ENCODE data around the gene ZFP36L1. TPM values are rescaled to one million over a fixed set of nuclear protein-coding genes. Genes with fewer than 3 reads are reported as not detected.

The ZFP36L1 gene
- total RNA-seq, 4 donors from 2014 or later, result 180 to 712 (median 266) TPM

DNA sequence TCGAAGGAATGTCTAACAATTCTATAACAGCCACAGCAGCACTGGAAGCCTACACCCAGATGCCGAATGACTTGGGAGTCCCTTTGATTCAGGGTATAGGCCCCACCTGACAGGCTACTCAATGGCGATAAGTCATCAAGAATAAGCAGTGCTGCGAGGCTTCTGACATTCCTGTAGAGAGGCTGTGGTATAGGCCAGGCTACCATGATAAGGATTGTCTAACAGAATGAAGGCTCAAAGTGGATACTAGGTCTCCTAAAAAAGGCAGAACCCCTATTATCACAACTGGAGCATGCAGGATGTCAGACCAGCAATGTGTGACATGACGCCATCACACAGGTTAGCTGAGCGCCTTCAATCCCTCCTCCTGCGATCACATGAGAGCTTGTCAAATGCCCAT lies 53.2 kb downstream of the ZFP36L1 start:
- Histone ChIP-seq H3K4me1 (peaks cover 0 to 21% (median 13%) of the 10 kb centered on the region in 4 donors), H3K4me3 (no peak overlapping the region), H3K9me3 (no peaks in the 10 kb centered on the region), H3K27me3 (no peaks in the 10 kb centered on the region), H3K36me3 (no peaks in the 10 kb centered on the region), H3K27ac (no peak overlapping the region)
- no peak for DNase-seq
- intact Hi-C loops (cut with DNase I; ENCODE audit: low total_unique reads) (no loop called here), in situ Hi-C loops (cut with MboI; ENCODE audit: low pct_ligation_motif_present in 1 of 4, low pct_unique_long_range_greater_than_20kb in 1 of 4, low sequenced_read_pairs in 3 of 4) (no loop called here)
- TF ChIP-seq POLR2AphosphoS5 (IDR thresholded peaks at IDR 0.05) (no peak), POLR2A (IDR thresholded peaks at IDR 0.05) (no peak), EP300 (IDR thresholded peaks at IDR 0.05; ENCODE audit: low read depth) (no peak)
- TF ChIP-seq, protein P1, sequence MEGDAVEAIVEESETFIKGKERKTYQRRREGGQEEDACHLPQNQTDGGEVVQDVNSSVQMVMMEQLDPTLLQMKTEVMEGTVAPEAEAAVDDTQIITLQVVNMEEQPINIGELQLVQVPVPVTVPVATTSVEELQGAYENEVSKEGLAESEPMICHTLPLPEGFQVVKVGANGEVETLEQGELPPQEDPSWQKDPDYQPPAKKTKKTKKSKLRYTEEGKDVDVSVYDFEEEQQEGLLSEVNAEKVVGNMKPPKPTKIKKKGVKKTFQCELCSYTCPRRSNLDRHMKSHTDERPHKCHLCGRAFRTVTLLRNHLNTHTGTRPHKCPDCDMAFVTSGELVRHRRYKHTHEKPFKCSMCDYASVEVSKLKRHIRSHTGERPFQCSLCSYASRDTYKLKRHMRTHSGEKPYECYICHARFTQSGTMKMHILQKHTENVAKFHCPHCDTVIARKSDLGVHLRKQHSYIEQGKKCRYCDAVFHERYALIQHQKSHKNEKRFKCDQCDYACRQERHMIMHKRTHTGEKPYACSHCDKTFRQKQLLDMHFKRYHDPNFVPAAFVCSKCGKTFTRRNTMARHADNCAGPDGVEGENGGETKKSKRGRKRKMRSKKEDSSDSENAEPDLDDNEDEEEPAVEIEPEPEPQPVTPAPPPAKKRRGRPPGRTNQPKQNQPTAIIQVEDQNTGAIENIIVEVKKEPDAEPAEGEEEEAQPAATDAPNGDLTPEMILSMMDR (IDR thresholded peaks at IDR 0.05), result no peak
- WGBS, 2 donors (ENCODE audit: low coverage in 1 of 2), result 99% methylated on average over 7 of the region's 7 CpGs; no CpG with 5 or more reads in 1 of the 2 donors

DNA sequence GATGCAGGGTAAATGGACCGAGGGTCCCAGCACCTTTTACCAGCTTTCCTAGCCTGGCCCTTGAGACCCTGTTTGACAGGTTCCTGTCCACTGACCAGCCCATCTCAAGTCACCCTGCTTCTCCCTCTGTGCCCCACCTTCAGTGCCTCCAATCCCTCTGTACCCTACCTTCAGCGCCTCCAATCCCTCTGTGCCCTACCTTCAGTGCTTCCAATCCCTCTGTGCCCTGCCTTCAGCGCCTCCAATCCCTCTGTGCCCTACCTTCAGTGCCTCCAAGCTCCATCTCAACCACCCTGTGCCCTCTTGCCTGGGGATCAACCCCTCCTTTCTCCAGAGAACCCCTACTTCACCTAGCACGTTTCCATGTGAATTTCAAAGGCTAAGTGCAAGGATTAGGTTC lies 54.3 kb downstream of the ZFP36L1 start:
- intact Hi-C loops (cut with DNase I; ENCODE audit: low total_unique reads), result no loop called here
- no peak for DNase-seq
- 89 to 93% methylated on average over 3 to 4 of the region's 4 CpGs for WGBS, 2 donors (ENCODE audit: low coverage in 1 of 2)
- Histone ChIP-seq H3K27ac (no peak overlapping the region), H3K9me3 (no peaks in the 10 kb centered on the region), H3K4me1 (peaks cover 0 to 22% (median 13%) of the 10 kb centered on the region in 4 donors), H3K36me3 (no peaks in the 10 kb centered on the region), H3K27me3 (no peaks in the 10 kb centered on the region), H3K4me3 (no peak overlapping the region)
- TF ChIP-seq, protein P1 (IDR thresholded peaks at IDR 0.05), result no peak
- TF ChIP-seq POLR2A (IDR thresholded peaks at IDR 0.05) (no peak), POLR2AphosphoS5 (IDR thresholded peaks at IDR 0.05) (no peak), EP300 (IDR thresholded peaks at IDR 0.05; ENCODE audit: low read depth) (no peak)
- in situ Hi-C loops (cut with MboI; ENCODE audit: low pct_ligation_motif_present in 1 of 4, low pct_unique_long_range_greater_than_20kb in 1 of 4, low sequenced_read_pairs in 3 of 4), result no loop called here

Other genes starting within 250 kb of the ZFP36L1 start
- 100 to 1,000 TPM; 127 to 403 (median 197) TPM for gene ACTN1, start 186.2 kb upstream of the ZFP36L1 start, total RNA-seq